ENCODE measurements around the gene SLIT3. TPM values are rescaled to one million over a fixed set of nuclear protein-coding genes. Genes with fewer than 3 reads are reported as not detected.

Gene SLIT3
- total RNA-seq, 1 experiment from 2014 or later: 0.10 TPM

GRCh38 chr5:169085212-169085611, 215.7 kb downstream of the SLIT3 start:
- no peak for ATAC-seq
- CTCF ChIA-PET: no interaction called here
- RAD21 ChIA-PET (ENCODE audit: low non-redundant PET in 1 of 2, low total read pairs in 2 of 2, uncharacterized antibody in 2 of 2, unreplicated experiment in 2 of 2): no interaction called here
- Histone ChIP-seq H3K4me3 (replicated peaks in 1 of 2; ENCODE audit: low read depth in 1 of 2, low read length in 2 of 2) (no peak overlapping the region), H3K9me2 (ENCODE audit: insufficient read depth) (no peaks in the 10 kb centered on the region), H4K20me1 (ENCODE audit: insufficient read depth) (no peaks in the 10 kb centered on the region), H2AFZ (ENCODE audit: low read depth, low read length, poor library complexity, severe bottlenecking) (no peak overlapping the region), H3K9me3 (ENCODE audit: control insufficient read depth in 1 of 2, insufficient read depth in 1 of 2, low read depth in 1 of 2, low read length in 2 of 2) (no peaks in the 10 kb centered on the region), H3K79me2 (ENCODE audit: insufficient read depth, low read length) (no peaks in the 10 kb centered on the region), H3K4me2 (ENCODE audit: low read length) (no peak overlapping the region), H3K4me1 (ENCODE audit: control insufficient read depth in 1 of 2, insufficient read depth in 2 of 2, low read length in 2 of 2) (no peaks in the 10 kb centered on the region), H3K27ac (ENCODE audit: low read depth, low read length) (no peak overlapping the region), H3K36me3 (ENCODE audit: control insufficient read depth in 1 of 2, insufficient read depth in 2 of 2, low read length in 2 of 2) (no peaks in the 10 kb centered on the region), H3K27me3 (ENCODE audit: insufficient read depth, low read length) (no peaks in the 10 kb centered on the region; the same call in 1 of the 2 replicates), H3K9ac (ENCODE audit: low read length) (no peak overlapping the region)
- no peak for TF ChIP-seq CBX3 (IDR thresholded peaks at IDR 0.05; ENCODE audit: low read depth)
- no peak for TF ChIP-seq JUND (IDR thresholded peaks at IDR 0.05)
- no peak for TF ChIP-seq FOSL1 (IDR thresholded peaks at IDR 0.05; ENCODE audit: low read depth)
- TF ChIP-seq ELF1 (IDR thresholded peaks at IDR 0.05; ENCODE audit: borderline replicate concordance, low read depth): no peak
- no peak for TF ChIP-seq SRF (IDR thresholded peaks at IDR 0.05; ENCODE audit: low read depth)
- TF ChIP-seq, protein P1, sequence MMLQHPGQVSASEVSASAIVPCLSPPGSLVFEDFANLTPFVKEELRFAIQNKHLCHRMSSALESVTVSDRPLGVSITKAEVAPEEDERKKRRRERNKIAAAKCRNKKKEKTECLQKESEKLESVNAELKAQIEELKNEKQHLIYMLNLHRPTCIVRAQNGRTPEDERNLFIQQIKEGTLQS (IDR thresholded peaks at IDR 0.05): no peak
- TF ChIP-seq, protein P2, sequence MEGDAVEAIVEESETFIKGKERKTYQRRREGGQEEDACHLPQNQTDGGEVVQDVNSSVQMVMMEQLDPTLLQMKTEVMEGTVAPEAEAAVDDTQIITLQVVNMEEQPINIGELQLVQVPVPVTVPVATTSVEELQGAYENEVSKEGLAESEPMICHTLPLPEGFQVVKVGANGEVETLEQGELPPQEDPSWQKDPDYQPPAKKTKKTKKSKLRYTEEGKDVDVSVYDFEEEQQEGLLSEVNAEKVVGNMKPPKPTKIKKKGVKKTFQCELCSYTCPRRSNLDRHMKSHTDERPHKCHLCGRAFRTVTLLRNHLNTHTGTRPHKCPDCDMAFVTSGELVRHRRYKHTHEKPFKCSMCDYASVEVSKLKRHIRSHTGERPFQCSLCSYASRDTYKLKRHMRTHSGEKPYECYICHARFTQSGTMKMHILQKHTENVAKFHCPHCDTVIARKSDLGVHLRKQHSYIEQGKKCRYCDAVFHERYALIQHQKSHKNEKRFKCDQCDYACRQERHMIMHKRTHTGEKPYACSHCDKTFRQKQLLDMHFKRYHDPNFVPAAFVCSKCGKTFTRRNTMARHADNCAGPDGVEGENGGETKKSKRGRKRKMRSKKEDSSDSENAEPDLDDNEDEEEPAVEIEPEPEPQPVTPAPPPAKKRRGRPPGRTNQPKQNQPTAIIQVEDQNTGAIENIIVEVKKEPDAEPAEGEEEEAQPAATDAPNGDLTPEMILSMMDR (IDR thresholded peaks at IDR 0.05 in 2 of 3, conservative IDR thresholded peaks at IDR 0.05 in 1 of 3; ENCODE audit: borderline replicate concordance in 1 of 3, insufficient read depth in 1 of 3, low read depth in 2 of 3, low read length in 2 of 3): no peak
- TF ChIP-seq TCF7L2 (IDR thresholded peaks at IDR 0.05; ENCODE audit: borderline replicate concordance, extremely low read depth, insufficient read depth, insufficient read length): no peak
- TF ChIP-seq MAX (IDR thresholded peaks at IDR 0.05): no peak
- TF ChIP-seq EZH2 (IDR thresholded peaks at IDR 0.05): no peak
- TF ChIP-seq RAD21 (IDR thresholded peaks at IDR 0.05; ENCODE audit: low read depth): no peak
- TF ChIP-seq, protein P3, sequence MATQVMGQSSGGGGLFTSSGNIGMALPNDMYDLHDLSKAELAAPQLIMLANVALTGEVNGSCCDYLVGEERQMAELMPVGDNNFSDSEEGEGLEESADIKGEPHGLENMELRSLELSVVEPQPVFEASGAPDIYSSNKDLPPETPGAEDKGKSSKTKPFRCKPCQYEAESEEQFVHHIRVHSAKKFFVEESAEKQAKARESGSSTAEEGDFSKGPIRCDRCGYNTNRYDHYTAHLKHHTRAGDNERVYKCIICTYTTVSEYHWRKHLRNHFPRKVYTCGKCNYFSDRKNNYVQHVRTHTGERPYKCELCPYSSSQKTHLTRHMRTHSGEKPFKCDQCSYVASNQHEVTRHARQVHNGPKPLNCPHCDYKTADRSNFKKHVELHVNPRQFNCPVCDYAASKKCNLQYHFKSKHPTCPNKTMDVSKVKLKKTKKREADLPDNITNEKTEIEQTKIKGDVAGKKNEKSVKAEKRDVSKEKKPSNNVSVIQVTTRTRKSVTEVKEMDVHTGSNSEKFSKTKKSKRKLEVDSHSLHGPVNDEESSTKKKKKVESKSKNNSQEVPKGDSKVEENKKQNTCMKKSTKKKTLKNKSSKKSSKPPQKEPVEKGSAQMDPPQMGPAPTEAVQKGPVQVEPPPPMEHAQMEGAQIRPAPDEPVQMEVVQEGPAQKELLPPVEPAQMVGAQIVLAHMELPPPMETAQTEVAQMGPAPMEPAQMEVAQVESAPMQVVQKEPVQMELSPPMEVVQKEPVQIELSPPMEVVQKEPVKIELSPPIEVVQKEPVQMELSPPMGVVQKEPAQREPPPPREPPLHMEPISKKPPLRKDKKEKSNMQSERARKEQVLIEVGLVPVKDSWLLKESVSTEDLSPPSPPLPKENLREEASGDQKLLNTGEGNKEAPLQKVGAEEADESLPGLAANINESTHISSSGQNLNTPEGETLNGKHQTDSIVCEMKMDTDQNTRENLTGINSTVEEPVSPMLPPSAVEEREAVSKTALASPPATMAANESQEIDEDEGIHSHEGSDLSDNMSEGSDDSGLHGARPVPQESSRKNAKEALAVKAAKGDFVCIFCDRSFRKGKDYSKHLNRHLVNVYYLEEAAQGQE (IDR thresholded peaks at IDR 0.05; ENCODE audit: low read depth): no peak
- TF ChIP-seq CEBPB (IDR thresholded peaks at IDR 0.05; ENCODE audit: low read depth): no peak
- no peak for TF ChIP-seq EZH2phosphoT487 (IDR thresholded peaks at IDR 0.05; ENCODE audit: borderline replicate concordance)
- TF ChIP-seq YY1 (IDR thresholded peaks at IDR 0.05; ENCODE audit: extremely low read depth, insufficient replicate concordance, low read depth, low read length): no peak
- TF ChIP-seq, protein P4, sequence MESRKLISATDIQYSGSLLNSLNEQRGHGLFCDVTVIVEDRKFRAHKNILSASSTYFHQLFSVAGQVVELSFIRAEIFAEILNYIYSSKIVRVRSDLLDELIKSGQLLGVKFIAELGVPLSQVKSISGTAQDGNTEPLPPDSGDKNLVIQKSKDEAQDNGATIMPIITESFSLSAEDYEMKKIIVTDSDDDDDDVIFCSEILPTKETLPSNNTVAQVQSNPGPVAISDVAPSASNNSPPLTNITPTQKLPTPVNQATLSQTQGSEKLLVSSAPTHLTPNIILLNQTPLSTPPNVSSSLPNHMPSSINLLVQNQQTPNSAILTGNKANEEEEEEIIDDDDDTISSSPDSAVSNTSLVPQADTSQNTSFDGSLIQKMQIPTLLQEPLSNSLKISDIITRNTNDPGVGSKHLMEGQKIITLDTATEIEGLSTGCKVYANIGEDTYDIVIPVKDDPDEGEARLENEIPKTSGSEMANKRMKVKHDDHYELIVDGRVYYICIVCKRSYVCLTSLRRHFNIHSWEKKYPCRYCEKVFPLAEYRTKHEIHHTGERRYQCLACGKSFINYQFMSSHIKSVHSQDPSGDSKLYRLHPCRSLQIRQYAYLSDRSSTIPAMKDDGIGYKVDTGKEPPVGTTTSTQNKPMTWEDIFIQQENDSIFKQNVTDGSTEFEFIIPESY (IDR thresholded peaks at IDR 0.05; ENCODE audit: extremely low read depth, insufficient replicate concordance, low read length): no peak
- no peak for TF ChIP-seq SP1 (IDR thresholded peaks at IDR 0.05; ENCODE audit: low read depth)
- no peak for TF ChIP-seq EGR1 (IDR thresholded peaks at IDR 0.05; ENCODE audit: low read depth)
- TF ChIP-seq POLR2A (IDR thresholded peaks at IDR 0.05; ENCODE audit: borderline replicate concordance, extremely low read depth, insufficient read depth, insufficient read length): no peak
- no peak for TF ChIP-seq POLR2AphosphoS5 (IDR thresholded peaks at IDR 0.05; ENCODE audit: low read depth, low read length)
- POLR2A ChIA-PET: no interaction called here
- DNase-seq (ENCODE audit: low read depth, low spot score): no peak
- intact Hi-C loops (cut with micrococcal nuclease): no loop called here
- no TSS peak for BruUV-seq (replicated peaks)

Data from HCT116 (cell line).